ENCODE data around the gene ATRX.
A peak's percentile ranks its signal among the peaks of the same experiment; 100 is the strongest.
"Not testable (repeated sequence)": the region's sequence is repeated elsewhere in the genome, so short reads cannot be mapped to it uniquely, and the experiment has no call there.

The ATRX gene, protein sequence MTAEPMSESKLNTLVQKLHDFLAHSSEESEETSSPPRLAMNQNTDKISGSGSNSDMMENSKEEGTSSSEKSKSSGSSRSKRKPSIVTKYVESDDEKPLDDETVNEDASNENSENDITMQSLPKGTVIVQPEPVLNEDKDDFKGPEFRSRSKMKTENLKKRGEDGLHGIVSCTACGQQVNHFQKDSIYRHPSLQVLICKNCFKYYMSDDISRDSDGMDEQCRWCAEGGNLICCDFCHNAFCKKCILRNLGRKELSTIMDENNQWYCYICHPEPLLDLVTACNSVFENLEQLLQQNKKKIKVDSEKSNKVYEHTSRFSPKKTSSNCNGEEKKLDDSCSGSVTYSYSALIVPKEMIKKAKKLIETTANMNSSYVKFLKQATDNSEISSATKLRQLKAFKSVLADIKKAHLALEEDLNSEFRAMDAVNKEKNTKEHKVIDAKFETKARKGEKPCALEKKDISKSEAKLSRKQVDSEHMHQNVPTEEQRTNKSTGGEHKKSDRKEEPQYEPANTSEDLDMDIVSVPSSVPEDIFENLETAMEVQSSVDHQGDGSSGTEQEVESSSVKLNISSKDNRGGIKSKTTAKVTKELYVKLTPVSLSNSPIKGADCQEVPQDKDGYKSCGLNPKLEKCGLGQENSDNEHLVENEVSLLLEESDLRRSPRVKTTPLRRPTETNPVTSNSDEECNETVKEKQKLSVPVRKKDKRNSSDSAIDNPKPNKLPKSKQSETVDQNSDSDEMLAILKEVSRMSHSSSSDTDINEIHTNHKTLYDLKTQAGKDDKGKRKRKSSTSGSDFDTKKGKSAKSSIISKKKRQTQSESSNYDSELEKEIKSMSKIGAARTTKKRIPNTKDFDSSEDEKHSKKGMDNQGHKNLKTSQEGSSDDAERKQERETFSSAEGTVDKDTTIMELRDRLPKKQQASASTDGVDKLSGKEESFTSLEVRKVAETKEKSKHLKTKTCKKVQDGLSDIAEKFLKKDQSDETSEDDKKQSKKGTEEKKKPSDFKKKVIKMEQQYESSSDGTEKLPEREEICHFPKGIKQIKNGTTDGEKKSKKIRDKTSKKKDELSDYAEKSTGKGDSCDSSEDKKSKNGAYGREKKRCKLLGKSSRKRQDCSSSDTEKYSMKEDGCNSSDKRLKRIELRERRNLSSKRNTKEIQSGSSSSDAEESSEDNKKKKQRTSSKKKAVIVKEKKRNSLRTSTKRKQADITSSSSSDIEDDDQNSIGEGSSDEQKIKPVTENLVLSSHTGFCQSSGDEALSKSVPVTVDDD (N-terminal part only)

DNA sequence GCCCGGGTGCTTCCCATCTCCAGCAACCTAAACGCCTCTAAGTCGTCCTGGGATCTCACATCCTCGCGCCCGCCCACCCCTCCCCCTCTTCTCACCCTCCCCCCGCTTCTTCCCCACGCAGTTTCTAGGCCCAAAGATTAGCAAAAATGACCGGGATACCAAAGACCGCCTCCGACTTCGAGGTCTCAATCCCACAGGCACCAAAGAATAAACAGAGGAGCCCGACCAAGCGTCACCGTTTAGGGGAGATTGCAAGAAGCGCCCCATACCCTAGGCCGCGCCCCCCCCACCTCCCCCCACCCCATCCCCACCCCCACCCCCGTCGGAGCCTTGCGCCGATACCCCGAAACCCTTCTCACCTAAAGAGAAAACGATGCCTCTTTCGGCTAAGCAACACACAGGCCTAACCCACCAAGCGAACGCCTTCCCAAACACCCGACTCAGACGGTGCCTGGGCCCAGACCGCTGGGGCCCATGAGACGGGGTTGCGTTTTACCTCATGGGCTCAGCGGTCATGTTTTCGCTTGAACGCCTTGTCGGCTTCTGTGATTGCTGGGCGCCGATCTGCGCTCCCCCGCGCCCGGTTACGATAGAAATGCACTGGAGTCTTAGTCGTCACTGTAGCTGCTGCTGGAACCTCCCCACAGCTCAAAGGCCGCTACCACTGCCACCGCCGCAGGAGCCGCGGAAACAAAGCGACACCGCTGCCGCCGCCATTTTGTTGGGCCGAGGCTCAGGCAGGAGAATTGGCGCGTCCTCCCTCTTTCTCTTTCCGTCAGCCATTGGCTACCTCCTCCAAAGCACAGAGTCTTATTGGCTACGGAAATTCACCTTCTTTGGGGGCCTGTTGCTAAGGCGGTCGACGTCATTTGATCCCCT, at the start of gene ATRX:
Gene ATRX (minus strand): TSS at position 731 of the 879 bp plus-strand sequence. CDS start 215 bp downstream, at position 516.
- peak; percentile 60 to 67 for DNase-seq

DNA sequence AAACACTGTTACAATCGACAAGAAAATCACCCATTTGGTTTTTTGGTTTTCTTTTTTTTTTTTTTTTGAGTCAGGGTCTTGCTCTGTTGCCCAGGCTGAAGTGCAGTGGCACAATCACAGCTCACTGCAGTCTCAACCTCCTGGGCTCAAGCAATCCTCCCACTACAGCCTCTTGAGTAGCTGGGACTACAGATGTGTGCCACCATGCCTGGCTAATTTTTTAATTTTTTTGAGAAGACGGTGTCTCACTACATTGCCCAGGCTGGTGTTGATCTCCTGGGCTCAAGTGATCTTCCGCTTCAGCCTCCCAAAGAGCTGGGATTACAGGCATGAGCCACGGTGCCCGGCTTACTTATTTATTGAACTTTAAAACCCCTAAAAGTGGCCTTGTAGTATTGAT, 45.5 kb upstream of the ATRX start:
- not testable (repeated sequence) for DNase-seq

DNA sequence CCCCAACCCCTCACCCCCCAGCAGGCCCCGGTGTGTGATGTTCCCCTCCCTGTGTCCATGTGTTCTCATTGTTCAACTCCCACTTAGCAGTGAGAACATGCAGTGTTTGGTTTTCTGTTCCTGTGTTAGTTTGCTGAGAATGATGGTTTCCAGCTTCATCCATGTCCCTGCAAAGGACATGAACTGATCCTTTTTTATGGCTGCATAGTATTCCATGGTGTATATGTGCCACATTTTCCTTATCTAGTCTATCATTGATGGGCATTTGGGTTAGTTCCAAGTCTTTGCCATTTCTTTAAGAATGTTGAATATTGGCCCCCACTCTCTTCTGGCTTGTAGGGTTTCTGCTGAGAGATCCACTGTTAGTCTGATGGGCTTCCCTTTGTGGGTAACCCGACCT, 36.0 kb upstream of the ATRX start:
- DNase-seq: not testable (repeated sequence)

DNA sequence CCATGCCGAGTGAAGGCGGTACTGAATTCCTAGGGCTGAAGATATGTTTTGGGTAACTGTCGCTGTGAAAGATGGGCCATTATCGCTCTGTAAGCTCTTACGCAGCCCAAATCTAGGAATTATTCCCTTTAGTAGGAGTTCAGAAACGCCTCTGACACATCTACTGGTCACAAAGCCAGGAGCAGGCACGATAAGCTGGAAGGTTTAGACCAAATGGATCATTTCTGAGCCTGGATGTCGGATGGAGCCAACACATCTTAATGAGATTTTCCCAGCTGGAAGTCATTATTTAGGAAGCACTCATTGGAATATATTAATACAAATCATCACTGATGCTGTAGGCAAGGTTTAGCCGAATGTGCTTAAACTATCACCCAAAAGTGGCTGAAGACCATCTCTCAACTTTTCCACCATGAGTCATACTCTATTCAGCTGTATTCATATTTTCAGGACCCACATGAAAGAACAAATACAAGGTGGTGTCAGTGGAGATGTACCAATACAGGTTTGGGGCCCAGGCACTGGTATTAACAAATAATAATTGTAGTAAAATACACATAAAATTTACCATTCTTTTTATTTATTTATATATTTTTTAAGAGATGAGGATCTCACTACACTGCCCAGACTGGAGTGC, 34.2 kb upstream of the ATRX start:
- DNase-seq: peak in 1 of 2 donors; percentile 1

DNA sequence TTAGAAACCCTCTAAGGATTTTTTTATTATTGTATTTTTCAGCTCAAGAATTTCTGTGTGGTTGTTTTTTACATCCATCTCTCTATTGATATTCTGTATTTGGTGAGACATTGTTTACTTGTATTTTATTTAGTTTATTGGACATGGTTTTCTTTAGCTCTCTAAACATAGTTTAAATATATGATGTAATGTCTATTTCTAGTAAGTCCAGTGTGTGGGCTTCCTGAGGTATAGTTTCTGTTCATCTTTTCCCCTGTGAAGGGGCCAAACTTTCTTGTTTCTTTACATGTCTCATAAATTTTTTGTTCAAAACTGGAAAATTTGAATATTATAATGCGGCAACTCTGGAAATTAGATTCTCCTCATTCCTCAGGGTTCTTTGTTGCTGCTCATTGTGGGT, 28.2 kb upstream of the ATRX start:
- no peak for DNase-seq

DNA sequence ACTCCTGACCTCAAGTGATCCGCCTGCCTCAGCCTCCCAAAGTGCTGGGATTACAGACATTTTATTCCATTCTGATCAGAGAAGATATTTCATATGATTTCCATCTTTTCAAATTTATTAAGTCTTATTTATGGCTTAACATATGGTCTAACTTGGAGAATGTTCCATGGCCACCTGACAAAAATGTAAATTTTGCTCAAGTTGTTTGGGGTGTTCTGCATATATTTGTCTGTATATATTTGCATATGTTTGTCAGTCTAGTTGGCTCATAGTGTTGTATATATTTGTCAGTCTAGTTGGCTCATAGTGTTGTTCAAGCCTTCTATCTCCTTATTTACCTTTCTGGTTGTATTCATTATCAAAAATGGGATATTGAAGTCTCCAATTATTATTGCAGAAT, 16.2 kb upstream of the ATRX start:
- no peak for DNase-seq

DNA sequence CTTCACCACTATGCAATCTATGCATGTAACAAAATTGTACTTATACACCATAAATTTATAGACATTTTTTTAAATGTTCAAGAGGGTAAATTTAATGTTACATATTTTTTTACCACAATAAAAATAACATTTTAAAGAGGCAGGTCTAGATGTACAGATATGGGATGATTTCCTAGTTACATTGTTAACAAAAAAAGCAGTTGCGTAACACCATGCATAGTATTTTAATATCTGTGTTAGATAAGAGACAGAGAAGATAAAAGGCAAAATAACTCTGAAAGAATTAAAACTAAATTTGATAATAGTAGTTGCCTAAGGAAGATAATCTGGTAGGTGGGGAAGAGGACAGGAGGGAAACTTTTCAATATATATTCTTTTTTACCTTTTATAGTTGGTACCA, 9.1 kb upstream of the ATRX start:
- DNase-seq: no peak

DNA sequence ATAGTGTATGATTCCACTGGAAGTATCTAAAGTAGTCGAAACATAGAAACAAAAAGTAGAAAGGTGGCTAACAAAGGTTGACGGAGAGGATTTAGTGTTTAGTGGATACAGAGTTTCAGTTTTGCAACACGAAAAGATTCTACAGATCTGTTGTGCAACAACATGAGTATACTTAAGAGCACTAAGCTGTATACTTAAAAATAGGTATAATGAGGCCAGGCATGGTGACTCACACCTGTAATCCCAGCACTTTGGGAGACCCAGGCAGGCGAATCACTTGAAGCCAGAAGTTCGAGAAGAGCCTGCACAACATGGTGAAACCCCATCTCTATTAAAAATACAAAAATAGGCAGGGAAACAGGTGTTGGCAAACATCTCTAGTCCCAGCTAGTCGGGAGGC, 7.9 kb upstream of the ATRX start:
- DNase-seq: no peak

DNA sequence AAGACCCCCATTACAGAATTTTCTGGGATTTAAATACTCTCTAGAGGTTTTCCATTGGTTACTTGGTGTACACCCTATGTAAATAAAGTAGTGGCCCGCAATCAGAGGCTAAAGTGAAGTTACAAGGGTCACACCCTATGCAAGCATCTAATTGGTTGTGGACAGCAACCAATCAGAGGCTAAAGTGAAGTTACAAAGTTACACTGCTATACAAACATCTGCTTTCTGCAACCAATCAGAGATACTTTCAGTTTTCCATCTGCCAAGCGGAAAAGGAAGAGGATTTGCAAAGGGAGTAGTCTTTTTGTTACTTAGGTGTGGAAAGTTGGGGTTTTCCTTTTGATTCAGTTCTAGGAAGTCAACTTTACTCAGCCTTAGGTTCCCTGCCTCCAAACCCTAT, 2.0 kb upstream of the ATRX start:
- DNase-seq: no peak

DNA sequence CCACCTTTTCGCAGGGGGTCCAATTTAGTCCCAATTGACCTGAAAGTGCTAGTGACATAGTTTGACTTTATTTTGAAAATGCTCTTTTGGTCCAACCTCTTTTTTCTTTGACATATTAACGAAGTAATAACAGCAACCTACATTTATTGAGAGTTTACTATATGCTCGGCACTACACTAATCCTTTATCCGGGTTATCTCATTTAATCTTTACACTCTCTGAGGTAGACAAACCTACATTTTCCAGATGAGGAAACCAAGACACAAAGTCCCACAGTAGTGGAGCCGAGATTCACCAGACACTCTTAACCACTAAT, 307 bp upstream of the ATRX start:
- DNase-seq: no peak

DNA sequence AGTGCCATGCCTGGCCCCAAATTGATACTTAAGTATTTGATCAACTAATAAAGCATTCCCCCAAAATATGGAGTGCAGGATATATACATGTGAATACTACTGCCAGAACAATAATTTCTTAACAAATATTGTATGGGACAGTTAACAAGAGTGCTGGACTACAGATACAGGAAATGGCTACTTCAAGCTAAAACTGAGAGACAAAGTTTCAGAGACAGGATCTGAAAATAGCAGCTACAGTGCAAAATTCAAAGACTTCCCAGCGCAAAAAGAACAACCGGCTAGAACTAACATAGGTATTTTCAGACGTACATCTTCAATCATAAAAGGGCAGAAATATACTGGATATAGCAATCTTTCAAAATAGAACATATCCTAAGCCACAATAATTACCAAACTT, 6.3 kb downstream of the ATRX start:
- DNase-seq: no peak

DNA sequence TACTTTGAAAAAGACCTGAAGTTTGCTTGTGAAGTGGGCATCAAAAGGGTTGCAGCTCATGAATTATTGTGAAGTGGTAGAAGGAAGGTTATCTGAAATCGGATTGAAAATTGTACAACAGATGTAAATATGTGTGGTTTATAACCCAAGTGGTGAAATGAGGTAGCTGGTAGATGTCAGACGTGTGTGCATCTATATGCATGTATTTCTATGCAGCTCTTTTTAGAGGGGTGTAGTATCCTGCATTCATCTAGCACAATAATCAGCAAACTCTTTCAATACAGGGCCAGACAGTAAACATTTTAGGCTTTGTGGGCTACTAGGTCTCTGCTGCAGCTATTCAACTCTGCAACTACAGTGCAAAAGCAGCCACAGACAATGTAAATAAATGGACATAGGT, 9.4 kb downstream of the ATRX start:
- DNase-seq: no peak

DNA sequence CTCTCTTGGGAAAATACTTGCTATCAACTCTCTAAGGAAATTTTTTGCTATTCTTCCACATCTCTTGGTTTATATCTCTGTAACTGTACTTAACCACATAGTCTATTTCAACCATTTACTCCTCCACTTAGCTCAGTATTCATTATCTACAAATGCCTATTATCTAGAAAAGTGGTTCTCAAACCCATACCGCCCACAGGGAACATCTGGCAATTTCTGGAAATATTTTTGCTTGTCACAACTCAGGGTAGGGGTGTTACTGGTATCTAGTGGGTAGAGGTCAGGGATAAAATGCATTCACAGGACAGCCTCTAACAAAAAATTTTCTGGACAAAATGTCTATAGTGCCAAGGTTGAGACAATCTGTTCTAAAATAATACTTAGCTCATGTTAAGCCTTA, 14.4 kb downstream of the ATRX start:
- DNase-seq: no peak

DNA sequence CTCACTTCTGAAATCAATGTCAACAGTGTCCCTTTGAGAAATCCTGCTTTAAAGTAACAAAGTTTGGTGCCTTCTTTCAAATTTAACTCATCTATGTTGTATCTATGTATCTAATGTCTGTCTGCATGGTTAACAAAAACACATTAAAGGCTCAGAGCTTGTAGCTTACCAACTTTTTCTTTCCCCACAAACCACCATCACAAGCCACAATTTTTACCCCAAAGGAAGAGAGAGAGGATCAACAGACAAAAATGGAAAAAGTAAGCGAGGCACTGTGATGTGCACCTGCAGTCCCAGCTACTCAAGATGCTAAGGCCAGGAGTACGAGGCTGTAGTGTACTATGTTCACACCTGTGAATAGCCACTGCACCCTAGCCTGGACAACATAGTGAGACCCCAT, 17.2 kb downstream of the ATRX start:
- DNase-seq: no peak

DNA sequence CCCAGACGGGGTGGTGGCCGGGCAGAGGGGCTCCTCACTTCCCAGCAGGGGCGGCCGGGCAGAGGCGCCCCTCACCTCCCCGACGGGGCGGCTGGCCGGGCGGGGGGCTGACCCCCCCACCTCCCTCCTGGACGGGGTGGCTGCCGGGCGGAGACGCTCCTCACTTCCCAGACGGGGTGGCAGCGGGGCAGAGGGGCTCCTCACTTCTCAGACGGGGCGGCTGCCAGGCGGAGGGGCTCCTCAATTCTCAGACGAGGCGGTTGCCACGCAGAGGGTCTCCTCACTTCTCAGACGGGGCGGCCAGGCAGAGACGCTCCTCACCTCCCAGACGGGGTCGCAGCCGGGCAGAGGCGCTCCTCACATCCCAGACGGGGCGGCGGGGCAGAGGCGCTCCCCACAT, 19.8 kb downstream of the ATRX start:
- DNase-seq: not testable (repeated sequence)

DNA sequence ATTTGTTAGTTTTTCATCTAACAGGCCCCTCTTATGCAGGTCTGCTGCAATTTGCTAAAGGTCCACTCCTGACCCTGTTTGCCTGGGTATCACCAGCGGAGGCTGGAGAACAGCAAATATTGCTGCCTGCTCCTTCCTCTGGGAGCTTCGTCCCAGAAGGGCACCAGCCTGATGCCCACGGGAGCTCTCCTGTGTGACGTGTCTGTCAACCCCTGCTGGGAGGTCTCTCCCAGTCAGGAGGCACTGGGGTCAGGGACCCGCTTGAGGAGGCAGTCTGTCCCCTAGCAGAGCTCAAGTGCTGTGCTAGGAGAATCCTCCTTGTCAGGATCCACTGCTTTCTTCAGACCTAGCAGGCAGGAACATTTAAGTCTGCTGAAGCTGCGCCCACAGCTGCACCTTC, 30.5 kb downstream of the ATRX start:
- no peak for DNase-seq

DNA sequence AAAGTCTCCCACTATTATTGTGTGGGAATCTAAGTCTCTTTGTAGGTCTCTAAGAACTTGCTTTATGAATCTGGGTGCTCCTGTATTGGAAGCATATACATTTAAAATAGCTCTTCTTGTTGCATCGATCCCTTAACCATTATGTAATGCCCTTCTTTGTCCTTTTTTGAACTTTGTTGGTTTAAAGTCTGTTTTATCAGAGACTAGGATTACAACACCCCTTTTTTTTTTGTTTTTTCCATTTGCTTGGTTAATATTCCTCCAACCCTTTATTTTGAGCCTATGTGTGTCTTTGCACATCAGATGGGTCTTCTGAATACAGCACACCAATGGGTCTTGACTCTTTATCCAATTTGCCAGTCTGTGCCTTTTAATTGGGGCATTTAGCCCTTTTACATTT, 32.1 kb downstream of the ATRX start:
- not testable (repeated sequence) for DNase-seq

DNA sequence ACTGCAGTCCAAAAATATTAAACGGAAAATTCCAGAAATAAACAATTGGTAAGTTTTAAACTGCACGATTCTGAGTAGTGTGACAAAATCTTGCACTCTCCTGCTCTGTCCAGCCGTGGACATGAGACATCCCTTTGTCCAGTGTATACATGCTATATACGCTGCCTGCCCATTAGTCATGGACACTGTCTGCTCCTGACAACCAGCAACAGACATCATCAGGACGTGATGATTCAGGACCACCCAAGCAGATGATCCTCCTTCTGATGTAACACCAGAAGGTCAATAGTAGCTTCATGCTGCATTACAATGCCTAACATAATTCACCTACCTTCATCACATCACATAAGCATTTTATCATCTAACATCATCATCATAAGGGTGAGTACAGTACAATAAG, 36.3 kb downstream of the ATRX start:
- no peak for DNase-seq

DNA sequence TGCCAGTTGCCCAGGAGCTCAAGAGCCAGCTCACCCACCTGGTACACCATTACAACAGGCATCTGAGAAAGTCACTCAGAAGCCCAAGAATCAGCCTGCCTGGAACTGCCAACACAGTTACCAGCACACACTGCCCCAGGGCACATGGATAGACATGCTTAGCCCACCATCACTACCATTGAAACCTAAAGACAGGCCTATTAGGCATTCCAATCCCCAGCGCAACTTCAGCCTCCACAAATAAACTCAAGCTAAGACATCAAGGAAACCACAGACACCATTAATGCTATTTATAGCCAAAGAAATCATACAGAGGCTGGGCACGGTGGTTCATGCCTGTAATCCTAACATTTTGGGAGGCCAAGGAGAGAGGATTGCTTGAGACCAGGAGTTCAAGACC, 42.3 kb downstream of the ATRX start:
- DNase-seq: no peak

DNA sequence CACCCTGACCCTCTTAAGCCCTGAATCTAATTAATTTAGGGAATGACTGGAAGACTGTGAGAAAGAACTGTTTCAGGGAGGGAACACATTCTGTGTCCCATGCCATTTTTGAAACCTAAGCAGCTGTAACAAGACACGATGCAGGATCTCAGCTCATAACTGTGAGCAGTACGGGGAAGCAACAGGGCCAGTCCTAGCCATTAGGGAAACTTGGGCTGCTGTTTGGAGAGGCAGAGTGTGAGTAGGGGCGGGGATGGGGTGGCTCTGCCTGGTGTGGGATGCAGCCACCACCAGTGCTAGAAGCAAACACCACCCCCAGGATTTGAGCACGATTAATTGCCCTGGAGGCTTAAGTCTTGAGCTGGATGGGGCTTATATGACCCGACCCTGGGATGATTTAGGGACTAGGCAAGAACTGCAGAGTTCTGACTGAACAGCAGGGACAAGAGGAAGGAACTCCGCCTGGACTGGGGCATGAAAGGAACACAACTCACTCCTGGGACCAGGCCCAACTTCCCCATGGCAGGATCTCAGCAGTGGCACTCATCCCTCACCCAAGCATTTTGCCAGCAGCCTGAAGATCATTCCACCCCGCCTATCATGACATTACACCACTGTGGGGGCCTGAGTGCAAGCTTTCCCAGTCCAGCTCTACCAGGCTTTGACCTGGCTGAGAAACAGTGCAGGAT, 43.1 kb downstream of the ATRX start:
- DNase-seq: no peak

DNA sequence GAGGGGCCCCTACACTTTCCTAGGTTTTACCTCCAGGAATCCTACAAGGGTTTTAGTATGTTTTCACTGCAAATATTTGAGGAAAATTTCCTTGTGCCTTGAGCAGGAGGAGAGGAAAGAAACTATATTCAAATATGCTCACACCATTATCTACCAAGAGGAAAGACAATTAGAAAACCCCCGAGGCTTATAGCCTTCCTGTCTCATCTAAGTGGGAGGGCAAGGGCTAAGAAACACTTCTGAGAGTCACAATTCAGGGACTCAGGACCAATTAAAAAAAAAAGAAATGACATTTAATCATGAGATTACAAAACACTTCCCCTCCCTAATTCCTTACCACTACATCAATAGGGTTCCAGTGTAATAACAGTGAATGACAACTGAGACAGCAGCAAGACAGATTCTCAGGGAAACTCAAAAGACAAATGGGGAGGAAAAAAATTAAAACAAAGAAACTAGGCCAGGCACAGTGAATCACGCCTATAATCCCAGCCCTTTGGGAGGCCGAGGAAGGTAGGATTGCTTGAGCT, 45.6 kb downstream of the ATRX start:
- no peak for DNase-seq
